Esophagus muscularis mucosa (tissue), 3 donors: ENCODE results near the gene TIE1.

Experiments used
- POLR2A ChIP-seq: fragments of 450-650 bp; IDR thresholded peaks from one replicate; pipeline ENCODE4 v1.6.1; 2017; ENCODE audit warnings: antibody characterized with exemption, moderate library complexity, mild to moderate bottlenecking, low read depth
- TF ChIP-seq, protein P1 (sequence below), 3 experiments: fragments of 200-600 bp in 2 of 3; fragments of 450-650 bp in 1 of 3; sonication (generic) in 2 of 3; IDR thresholded peaks; one replicate each; pipeline ENCODE4 v1.5.1; 2017 to 2019; ENCODE audit warnings: antibody characterized with exemption in 3 of 3, mild to moderate bottlenecking in 2 of 3, moderate library complexity in 1 of 3

DNA sequence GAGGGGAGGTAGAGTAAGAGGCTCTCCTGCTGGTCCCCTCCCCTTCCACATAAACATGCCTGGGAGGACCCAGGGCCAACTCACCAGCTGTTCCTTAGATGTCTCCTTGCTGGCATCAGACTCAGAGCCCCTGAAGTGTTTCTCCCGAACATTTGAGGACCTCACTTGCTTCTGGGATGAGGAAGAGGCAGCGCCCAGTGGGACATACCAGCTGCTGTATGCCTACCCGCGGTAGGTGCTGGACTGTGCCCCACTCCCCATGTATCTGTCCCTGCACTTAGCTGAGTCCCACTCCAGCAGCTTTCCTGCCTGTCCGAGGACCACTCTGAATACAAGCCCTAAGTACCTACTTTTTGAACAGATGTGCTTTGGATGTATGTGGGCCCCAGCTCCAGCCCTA is 37.2 kb downstream of the TIE1 start:
- TF ChIP-seq, protein P1, sequence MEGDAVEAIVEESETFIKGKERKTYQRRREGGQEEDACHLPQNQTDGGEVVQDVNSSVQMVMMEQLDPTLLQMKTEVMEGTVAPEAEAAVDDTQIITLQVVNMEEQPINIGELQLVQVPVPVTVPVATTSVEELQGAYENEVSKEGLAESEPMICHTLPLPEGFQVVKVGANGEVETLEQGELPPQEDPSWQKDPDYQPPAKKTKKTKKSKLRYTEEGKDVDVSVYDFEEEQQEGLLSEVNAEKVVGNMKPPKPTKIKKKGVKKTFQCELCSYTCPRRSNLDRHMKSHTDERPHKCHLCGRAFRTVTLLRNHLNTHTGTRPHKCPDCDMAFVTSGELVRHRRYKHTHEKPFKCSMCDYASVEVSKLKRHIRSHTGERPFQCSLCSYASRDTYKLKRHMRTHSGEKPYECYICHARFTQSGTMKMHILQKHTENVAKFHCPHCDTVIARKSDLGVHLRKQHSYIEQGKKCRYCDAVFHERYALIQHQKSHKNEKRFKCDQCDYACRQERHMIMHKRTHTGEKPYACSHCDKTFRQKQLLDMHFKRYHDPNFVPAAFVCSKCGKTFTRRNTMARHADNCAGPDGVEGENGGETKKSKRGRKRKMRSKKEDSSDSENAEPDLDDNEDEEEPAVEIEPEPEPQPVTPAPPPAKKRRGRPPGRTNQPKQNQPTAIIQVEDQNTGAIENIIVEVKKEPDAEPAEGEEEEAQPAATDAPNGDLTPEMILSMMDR (IDR thresholded peaks at IDR 0.05), result no peak
- TF ChIP-seq POLR2A, result no peak
